Cerebellar cortex (tissue), 1 donor: ENCODE measurements around the gene SYNPR.

Experiments used
- DNase-seq: peaks from one replicate; pipeline ENCODE4 v3.0.0-alpha.2; 2015; ENCODE audit warnings: low spot score

Gene SYNPR

DNA sequence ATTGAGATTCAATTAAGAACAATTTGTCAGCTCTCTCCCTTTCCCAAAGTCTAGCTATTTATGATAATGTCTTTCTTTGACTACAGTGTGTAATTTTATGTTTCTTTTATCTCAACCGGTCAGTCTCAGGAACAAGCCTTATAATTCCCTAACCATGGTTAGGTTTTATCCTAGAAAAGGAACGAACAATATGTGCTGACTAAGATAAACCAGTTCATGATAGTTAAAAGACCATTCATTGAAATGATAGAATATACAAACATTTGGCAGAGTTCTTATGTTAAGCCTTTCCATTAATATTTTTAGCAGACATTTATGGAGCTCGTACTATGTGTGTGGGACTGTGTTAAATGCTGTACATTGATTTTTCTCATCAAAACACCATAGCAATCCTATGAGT lies 106.3 kb downstream of the SYNPR start:
- DNase-seq = no peak

DNA sequence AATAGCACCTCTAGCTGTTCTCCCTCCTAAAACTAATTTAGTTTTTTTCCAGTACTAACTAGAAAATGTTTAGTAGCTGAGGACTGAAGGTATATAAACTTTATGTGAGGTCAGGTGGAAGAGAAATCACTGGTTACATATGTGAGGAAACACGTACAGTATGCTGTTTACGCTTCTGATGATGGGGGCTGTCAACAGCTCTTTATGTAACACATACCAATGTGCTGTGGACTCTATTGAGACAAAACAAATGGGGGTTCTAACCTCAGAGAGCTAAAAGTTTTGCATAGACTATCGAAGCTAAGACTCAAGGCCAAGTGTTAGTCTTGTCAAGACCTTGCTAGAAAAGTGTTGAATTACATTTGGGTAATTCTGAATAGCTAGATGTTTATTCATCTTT lies 107.5 kb downstream of the SYNPR start:
- no peak for DNase-seq

DNA sequence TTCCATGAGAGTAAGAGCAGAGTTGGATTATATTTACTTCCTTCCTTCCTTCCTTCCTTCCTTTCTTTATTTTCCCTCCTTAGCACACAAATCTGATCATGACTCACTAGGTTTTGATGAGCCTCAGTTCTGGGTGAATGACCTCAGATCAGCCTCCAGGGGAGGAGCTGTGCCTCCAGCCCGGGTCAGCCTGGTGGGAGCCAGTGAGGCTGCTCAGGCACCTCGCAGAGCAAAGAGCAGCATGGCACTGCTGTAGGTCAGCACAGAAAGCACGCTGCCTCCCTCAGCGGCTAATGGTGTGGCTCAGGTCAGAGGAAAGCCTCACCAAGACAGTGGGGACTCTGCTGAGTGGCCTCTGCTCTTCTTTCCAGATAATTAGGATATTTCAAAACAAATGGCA lies 108.5 kb downstream of the SYNPR start:
- no peak for DNase-seq

DNA sequence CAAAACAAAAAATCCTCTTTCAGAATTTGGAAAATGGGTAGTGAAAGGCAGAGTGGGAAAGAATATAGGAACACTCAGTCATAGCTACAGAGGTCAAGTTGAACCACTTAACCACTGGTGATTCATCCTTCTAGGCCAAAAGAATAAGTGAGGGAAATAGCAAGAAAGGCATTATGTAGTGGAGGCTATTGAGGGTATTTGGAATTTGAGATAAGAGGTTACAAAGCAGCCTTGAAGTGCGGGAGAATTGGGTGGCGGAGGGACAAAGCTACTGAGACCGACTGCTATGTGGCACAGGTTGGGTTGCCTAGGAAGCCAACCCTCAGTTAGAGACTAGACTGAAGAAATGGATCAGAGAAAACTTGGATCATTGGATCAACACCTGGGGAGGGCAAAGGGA lies 109.5 kb downstream of the SYNPR start:
- no peak for DNase-seq

DNA sequence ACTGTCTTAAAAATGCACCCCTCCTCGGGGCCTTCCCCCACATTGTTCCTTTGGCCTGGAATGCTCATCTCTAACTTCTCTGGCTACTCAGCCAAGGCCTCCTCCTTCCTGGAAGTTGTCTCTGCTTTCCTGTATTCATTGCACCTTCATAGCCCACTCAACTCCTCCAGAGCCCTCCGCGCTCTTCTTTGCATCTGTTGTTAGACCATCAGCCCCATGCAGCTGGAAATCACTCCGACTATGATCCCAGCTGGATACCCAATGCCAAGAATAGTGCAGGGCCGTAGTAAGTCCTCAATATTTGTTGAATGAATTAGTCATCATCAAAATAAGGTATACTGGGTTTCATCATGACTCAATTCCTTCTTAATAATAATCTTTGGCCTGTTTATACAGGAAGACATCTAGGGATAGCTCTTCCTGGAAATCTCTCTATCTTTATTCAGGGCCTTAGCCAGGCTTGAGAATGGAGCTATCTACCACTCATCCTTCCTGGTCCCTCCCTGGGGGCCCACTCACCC lies 112.7 kb downstream of the SYNPR start:
- DNase-seq = no peak

DNA sequence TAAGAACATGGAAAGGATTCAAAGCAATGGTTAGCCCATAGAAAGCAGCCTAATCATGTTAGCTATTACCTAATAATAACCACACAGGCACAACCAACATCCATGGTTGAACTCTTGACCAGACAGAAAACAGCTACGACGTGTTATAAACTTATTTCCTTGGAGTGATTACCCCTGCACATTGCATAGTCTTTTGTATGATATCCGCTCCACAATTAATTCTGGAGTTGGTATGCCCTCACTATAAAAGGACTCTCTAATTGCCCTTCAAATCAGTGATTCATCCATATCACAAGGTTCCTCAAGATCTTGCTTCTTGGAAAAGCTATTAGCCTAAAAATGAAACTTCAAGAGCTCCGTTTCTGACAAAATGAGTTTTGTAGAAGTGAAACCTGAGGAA lies 117.9 kb downstream of the SYNPR start:
- no peak for DNase-seq

DNA sequence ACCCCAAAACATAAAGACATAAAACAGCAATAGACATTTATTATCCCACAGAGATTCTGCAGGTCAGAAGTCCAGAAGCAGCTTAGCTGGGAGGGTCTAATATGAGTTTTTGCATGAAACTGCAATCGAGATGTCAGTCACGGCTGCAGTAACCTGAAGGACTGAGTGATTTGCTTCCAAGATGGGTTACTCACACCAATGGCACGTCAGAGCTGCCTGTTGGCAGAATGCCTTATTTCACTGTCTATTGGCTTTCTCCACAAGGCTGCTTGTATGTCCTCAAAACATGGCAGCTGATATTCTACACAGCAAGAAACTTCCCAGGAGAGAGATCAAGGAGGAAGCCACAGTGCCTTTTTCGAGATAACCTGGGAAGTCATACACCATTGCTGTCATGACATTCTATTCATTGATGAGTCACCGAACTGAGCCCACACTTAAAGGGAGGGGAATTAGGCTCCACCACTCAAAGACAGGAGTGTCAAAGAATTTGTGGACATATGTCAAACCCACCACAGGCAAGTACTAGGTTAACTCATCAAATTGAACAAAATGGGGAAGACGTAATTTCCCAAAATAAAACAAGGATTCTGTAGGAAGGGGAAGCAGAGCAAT lies 122.2 kb downstream of the SYNPR start:
- DNase-seq = peak; percentile 28

DNA sequence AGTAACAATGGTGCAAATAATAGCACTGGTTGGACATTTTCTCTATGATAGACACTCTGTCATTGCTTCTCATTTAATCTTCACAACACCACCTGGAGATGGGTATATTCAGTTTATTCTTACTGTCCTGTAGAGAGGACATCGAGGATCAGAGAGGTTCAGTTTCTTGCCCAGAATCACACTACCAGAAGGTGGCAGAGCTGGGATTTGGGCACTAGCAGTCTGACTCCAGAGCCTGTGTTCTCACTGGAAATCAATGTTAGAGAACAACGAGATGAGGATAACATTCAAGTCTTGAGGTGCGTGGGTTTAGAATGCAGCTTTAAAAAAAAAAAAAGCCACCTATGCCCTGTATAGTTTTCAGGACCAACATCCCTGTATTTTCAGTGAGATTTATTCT lies 127.8 kb downstream of the SYNPR start:
- DNase-seq = no peak

DNA sequence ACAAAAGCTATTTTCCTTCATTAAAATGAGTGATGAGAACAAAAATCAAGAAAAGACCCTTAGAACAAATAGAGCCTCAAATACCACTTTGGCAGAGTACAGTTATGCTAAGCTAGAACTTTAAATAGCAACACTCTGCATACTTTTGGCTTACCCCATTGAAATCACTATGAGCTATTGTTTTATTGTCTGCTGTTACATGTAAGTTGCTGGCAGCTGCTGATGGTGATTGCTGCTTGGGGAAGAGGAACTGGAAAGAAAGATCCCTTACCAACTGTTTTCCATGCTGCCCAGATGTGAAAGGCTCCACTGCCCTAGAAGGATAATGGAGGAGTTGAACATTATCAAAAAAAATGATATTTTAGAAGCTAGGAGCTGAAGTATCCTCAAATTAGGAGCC lies 135.4 kb downstream of the SYNPR start:
- DNase-seq = no peak

DNA sequence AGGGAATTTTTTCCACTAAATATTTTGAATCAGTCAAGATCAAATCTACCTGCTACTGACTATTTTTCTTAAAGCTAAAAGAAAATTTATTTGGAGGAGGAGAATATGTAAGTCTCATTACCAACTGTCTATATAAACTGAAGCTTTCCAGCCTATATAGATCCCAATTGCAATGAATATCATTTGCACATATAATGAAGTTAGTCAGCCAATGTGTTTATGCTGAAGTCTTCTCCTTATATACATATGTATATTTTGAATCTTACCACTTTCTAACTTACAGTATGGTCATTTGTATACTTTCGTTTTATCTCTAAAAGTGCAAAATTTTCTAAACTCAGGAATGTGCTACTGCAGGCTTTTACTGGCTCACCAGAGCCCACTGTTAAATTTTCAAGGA lies 136.5 kb downstream of the SYNPR start:
- no peak for DNase-seq

DNA sequence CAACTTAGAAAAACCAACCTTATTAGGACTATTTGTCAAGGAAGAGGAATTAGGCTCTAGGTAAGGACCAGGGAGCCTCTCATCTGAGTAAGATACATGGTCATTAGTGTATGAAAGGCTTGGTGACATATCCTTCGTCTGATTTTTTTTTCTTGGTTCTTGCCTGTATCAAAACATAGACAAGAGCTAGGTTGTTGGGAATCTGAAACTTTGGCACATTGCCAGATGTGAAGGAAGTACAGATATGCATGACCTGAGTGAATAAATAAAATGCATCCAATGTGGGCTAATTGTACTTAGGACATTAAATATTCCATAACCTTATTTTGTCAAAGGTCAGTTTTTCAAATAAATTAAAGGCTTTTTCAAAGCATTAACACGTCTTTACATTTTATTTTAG lies 151.8 kb downstream of the SYNPR start:
- DNase-seq = peak; percentile 36

DNA sequence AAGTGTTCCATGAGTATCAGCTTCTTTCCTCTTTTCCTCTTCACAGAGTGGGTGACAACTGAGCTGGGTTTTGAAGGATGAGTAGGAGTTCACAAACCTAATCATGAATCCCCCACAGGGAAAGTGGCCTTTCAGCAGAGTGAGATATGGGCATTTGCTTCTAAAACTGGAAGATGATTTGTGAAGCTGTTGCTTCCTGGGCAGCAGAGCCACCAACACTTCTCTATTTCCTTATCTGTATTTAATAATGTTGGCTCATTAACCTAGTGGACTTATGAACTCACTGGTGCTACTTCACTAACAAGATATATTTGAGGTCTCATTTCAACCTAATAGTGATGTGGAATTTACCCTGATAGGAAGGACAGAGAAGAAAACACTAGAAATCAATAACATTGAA lies 152.8 kb downstream of the SYNPR start:
- DNase-seq = no peak

DNA sequence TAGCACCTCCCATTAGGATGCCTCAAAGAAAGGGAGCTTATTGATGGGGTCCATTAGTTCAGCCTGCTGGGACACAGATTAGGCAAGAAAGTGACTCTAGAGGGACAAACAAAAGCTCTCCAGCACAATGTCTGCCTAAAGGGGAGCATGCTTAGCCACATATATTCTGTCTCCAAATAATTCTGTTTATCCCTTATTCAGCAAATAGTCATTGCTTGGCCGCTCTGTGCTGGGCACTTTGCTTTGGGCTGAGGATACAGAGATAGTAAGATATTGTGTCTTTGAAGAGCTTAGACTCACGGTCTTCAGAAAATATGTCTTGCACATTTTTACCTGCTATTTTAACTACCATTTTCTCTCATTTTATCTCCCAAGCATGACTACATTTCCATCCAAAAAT lies 159.8 kb downstream of the SYNPR start:
- DNase-seq = no peak

DNA sequence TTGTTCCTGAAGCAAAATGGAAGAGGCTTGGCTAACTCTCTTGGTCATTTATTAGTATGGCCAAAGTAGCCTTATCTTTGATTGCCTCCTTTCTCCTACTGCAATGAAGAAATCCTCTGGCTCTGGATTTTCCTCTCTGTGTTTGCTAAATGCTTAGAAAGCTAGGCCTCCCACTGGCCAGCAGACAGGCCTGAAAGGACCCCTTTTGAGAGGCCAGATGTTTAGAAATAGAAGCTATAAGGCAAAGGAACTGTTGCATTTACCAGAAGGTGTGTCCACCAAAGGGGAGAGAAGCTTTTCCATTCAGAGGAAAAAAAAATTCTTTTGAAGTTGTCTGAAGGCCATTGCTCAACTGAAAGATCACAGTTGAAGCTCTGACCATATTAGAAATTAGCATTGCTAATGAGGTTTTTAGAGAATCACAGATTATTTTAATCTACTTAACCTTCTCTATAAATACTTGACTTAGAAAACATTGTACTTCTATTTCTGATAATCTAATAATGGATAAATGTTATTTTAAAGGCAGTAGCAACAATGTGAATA lies 160.8 kb downstream of the SYNPR start:
- DNase-seq = no peak

DNA sequence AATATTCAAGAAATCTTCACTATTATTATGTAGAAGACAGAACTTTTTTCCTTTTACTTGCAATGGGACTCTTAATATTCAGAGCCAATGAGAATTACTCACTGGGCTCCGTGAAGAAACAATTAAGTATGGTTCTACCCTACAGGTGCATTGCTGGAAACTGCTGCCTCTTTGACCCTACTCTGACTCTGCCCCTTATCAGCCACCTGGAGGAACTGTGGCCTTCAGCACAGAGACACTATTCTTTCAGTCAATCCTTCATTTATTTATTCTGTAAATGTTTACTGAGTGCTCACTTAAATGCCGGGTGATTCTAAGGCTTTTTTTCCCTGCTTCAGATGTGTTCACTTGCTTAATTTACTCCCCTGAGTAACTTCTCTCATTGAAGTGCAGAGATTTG lies 163.2 kb downstream of the SYNPR start:
- DNase-seq = no peak

DNA sequence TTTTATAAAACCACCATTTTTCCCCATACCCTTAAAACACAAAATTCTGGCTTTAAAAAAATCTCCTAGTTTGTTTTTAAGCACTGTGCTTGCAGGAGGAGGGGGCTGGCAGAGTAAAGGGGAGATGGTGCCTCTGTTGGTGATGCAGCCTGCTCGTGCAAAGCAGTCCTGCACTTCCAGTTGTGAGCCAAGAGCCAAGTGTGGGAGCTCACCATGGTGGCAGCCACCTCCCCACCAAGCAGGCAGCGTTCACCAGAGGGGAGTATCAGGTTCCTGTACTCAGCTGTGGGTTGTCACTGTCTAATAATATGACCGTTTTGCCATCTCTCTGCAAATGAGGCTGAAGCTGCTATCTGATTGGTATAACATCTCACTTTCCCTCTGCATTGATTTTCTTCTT lies 164.8 kb downstream of the SYNPR start:
- DNase-seq = no peak

DNA sequence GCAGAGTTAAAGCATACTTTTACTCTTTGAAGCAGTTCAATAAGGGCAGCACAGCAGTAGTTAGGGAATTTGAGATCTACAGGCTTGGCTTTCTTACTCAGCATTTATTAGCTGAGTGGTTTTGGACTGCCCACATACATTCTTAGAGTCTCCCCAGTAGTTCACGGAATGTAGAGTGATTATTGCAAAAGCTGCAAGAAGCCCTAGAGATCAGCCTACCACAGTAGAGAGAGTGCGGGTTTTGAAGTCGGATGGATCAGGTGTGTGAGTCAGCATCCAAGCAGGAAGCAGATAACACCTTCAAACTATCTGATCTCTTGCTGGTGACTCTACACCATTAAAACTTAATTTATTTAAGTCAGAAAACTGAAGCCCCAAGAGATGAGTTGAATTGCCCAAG lies 171.9 kb downstream of the SYNPR start:
- no peak for DNase-seq

DNA sequence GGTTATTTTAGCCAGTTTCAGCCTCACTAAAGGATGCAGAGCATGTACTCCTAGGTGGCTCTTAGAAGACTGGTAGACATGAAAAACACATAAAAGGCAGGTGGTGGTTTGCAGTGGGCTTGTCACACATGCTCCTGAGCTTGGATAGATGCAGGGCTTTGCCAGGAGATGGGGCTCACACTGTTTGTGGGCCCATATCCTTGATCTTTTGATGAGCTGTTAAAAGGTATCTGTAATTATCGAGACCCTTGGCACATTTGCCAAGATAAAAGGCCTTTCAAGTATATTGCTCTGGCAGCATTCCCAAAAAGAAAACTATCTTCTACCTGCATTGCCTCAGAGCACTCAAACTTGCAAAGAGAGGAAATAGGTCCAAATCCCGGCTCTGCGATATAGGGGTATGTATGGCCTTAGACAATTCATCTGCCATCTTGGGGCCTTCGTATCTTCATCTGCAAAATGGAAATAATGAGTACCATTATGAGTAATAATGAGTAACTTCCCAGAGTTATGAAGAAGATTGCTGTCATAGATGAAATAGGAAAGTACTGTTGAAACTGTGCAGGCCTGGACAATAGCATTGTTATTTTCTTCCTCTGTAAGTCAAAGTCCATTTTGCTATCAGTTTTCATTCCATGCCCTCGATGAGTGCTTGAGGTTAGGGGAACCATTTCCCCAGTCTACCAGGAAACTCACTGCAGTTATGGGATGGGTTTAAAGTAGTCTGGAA lies 172.7 kb downstream of the SYNPR start:
- DNase-seq = no peak

DNA sequence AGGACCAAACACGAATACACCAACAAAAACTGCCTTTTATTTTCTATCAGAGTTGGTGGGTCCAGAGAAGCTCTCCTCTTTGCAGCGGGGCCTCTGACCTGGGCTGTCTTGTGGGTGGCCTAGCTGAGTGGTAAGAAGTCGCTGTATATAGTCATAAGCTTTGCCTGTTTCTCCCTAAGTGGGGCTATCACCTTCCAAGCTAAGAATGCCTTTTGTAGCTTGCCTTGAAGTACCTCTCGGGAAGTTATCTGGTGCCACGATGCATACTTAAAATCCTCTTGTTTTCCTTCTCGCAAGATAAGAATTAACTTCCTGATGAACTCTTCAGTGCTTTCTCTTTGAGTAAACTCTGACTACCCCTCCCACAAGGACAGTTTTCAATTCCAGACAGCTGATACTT lies 178.8 kb downstream of the SYNPR start:
- no peak for DNase-seq

DNA sequence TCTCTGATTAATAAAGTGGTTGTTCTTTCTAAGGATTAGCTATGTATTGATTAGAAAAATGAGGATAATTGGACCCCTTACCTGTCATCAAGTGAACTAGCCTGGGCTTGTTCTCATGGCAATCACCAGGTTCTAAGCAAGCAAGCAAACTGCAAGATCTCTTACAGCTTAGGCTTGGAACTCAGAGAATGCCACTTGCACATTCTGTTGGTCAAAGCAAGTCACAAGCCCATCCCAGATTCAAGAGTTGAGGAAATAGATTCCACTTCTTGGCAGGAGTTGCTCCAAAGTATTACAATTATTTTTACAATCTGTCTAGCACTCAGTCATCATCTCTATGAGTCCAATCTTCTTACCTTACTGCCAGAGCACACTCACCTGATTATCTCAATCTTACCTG lies 180.3 kb downstream of the SYNPR start:
- DNase-seq = no peak

DNA sequence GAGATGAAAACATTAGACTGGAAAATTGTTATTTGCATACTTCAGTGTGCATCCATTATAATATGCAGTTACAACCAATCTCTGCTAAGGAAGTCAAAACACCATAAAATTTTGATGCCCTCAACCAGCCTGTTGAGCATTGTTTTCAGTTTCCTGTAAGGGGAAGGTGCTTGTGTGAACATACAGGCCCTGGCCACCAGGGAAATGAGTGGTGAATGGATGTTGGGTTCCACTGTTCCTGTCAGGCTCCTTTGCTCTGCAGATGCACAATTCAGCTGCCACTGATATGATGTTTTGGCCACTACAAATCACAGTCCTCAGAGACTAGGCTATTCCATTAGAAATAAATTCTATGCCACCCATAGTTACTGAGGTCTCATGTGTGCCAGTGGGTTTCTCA lies 184.6 kb downstream of the SYNPR start:
- no peak for DNase-seq

DNA sequence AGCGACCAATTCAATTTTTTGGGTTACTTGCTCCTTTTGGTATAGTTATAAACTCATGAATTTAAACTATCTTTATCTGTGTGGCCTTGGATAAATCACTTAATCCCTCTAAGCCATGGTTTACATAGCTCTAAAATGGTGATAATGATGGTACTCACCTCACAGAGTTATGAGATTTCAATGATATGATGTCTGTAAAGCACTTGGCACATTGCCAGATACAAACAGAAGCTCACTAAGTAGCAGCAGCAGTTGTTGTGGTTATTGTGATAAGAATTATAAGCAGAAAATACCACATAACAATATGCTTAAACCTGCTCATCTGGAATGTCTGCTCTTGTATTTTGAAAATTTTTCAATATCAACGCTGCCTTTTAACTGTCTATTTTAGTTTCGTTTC lies 189.3 kb downstream of the SYNPR start:
- DNase-seq = no peak

DNA sequence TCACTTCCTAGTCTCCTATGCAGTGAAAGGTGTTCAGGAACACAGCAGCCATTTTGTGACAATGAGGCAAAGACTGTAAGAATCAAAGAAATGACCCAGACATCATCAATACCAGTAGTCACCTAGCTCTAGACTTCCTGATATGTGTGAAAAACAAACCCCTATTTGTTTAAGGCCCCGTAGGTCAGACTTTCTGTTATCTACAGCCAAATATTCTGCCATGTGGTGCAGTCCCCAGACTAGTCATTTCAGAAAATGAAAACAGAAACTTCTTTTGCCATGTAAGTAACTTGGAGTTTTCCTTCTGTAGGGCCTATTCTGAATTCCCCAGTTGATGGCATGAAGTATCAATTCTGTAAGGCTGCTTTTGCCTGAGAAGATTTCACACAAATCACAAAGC lies 192.6 kb downstream of the SYNPR start:
- DNase-seq = no peak

DNA sequence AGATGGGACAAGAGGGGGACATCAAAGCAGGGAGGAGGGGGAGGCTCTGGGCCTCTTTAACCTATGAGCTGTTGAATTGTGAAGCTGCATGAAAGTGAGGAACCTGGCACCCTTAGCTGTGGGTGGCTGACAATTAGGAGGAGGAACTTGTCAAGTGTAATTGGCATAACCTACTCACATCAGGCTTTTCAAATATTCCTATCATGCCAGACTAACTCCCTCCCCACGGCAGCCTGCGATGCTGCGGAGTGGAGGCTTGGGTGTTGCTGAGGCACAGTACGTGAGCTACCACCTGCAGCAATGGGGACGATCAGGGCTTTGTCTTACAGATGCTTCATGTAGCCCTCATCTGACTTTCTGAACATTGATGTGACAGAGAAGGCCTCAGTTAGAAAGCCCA lies 193.7 kb downstream of the SYNPR start:
- no peak for DNase-seq
